Ishikawa (cell line): ENCODE measurements around the gene UBAC2.

Experiments
- CEBPB ChIP-seq: IDR thresholded peaks from 2 replicates; pipeline ENCODE4 v1.6.1; 2012
- CREB1 ChIP-seq: IDR thresholded peaks from 2 replicates; pipeline ENCODE4 v1.6.1; 2012; ENCODE audit warnings: low read depth
- EGR1 ChIP-seq: IDR thresholded peaks from 2 replicates; pipeline ENCODE4 v1.6.1; 2012
- EP300 ChIP-seq: IDR thresholded peaks from 2 replicates; pipeline ENCODE4 v1.6.1; 2012; ENCODE audit warnings: borderline replicate concordance
- FOXM1 ChIP-seq: IDR thresholded peaks from 2 replicates; pipeline ENCODE4 v1.6.1; 2012; ENCODE audit warnings: low read depth, borderline replicate concordance
- MAX ChIP-seq: IDR thresholded peaks from 2 replicates; pipeline ENCODE4 v1.6.1; 2012
- NFIC ChIP-seq: IDR thresholded peaks from 2 replicates; pipeline ENCODE4 v1.6.1; 2012
- TAF1 ChIP-seq: IDR thresholded peaks from 2 replicates; pipeline ENCODE4 v1.6.1; 2012; ENCODE audit warnings: low read depth, mild to moderate bottlenecking
- TEAD4 ChIP-seq: IDR thresholded peaks from 2 replicates; pipeline ENCODE4 v1.6.1; 2012
- YY1 ChIP-seq: IDR thresholded peaks from 2 replicates; pipeline ENCODE4 v1.6.1; 2012; ENCODE audit warnings: low read depth
- ZBTB7A ChIP-seq: IDR thresholded peaks from 2 replicates; pipeline ENCODE4 v1.6.1; 2012; ENCODE audit warnings: low read depth

- TF ChIP-seq TAF1 (no peak), CEBPB (no peak), ZBTB7A (no peak), EP300 (no peak), YY1 (no peak), EGR1 (no peak), FOXM1 (no peak), MAX (no peak), CREB1 (no peak), TEAD4 (no peak), NFIC (no peak)
These were observed 174.5 kb downstream of the UBAC2 start for GRCh38 chr13:99374994-99375737.
